ENCODE results near the gene FADS6.
A peak's percentile ranks its signal among the peaks of the same experiment; 100 is the strongest.

The FADS6 gene

DNA sequence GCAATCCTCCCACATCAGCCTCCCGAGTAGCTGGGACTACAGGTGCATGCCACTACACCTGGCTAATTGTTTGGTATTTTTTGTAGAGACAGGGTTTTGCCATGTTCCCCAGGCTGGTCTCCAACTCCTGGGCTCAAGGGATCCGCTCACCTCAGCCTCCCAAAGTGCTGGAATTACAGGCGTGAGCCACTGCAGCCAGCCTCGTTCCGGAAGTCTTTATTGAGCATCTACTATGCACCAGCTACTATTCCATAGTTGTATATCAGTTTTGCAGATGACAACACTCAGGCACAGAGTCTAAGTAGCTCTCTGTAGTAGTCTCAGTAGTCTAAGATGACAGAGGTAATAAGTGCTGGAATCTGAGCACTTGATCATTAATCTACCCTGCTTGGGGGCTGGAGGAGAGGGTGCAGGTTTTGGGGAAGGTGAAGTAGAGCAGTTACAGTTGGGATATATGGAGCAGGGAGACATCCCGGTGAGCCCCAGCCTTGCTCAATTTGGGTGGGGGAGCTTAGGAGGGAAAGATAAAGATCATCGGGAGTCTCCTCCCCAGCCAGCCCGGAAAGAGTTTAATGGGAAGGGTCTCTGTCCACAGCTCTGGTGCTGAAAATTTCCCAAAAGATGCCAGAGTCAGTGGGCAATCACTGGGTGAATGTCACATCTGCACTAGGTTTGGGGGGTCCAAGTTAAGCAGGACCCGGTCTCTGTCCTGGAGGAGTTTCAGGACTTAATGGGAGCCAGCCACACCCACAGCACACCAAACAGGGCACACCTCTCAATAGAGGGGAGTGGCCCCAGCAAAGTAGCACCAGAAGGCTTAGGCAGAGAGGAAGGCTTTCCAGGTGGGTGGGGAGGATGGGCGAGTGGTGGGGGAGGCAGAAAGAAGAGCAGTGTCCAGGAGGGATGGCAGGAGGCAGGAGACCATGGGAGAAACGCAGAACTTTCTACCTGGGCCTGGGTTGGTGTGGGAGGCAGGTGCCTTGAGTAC lies 43.9 kb upstream of the FADS6 start:
- no peak overlapping the region for H3K9ac ChIP-seq
- H3K4me1 ChIP-seq, result peaks cover 4% of the 10 kb centered on the region
- H3K79me2 ChIP-seq, result no peaks in the 10 kb centered on the region
- no peak overlapping the region for H2AFZ ChIP-seq
- H3K27me3 ChIP-seq (ENCODE audit: control insufficient read depth, insufficient read depth, low read length), result peaks cover 8% of the 10 kb centered on the region
- no peaks in the 10 kb centered on the region for H3K36me3 ChIP-seq (ENCODE audit: control insufficient read depth, insufficient read depth, low read length)
- no peak overlapping the region for H3K4me3 ChIP-seq (ENCODE audit: low read depth, low read length)
- no peak overlapping the region for H3K4me2 ChIP-seq (ENCODE audit: low read length)
- no peaks in the 10 kb centered on the region for H3K9me3 ChIP-seq (ENCODE audit: control insufficient read depth, low read length)
- H3K27ac ChIP-seq, result no peak overlapping the region
- TF ChIP-seq, protein P1, sequence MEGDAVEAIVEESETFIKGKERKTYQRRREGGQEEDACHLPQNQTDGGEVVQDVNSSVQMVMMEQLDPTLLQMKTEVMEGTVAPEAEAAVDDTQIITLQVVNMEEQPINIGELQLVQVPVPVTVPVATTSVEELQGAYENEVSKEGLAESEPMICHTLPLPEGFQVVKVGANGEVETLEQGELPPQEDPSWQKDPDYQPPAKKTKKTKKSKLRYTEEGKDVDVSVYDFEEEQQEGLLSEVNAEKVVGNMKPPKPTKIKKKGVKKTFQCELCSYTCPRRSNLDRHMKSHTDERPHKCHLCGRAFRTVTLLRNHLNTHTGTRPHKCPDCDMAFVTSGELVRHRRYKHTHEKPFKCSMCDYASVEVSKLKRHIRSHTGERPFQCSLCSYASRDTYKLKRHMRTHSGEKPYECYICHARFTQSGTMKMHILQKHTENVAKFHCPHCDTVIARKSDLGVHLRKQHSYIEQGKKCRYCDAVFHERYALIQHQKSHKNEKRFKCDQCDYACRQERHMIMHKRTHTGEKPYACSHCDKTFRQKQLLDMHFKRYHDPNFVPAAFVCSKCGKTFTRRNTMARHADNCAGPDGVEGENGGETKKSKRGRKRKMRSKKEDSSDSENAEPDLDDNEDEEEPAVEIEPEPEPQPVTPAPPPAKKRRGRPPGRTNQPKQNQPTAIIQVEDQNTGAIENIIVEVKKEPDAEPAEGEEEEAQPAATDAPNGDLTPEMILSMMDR (IDR thresholded peaks at IDR 0.05), result no peak

DNA sequence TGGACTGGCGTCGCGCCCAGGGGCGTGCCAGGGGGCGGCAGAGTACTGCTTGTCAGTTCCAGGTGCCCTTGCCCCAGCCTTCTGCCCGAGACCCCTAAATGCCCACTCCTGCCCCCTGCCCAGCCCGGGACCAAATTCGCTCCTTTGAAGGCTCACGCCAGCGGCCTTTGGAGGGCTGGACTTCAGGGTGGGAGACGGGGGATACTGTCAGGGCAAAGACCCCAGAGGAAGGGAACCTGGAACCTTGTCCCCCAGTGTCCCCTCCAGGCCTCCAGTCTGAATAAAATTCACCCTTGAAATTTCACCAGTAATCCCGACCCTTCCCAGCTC lies 43.0 kb upstream of the FADS6 start:
- peaks cover under 1% of the 10 kb centered on the region for H3K4me1 ChIP-seq
- TF ChIP-seq, protein P1 (IDR thresholded peaks at IDR 0.05), result no peak
- H3K36me3 ChIP-seq (ENCODE audit: control insufficient read depth, insufficient read depth, low read length), result no peaks in the 10 kb centered on the region
- no peaks in the 10 kb centered on the region for H3K9me3 ChIP-seq (ENCODE audit: control insufficient read depth, low read length)
- no peak overlapping the region for H3K4me2 ChIP-seq (ENCODE audit: low read length)
- peaks cover 8% of the 10 kb centered on the region for H3K27me3 ChIP-seq (ENCODE audit: control insufficient read depth, insufficient read depth, low read length)
- no peak overlapping the region for H3K4me3 ChIP-seq (ENCODE audit: low read depth, low read length)
- H2AFZ ChIP-seq, result no peak overlapping the region
- H3K9ac ChIP-seq, result no peak overlapping the region
- H3K79me2 ChIP-seq, result no peaks in the 10 kb centered on the region
- H3K27ac ChIP-seq, result no peak overlapping the region

DNA sequence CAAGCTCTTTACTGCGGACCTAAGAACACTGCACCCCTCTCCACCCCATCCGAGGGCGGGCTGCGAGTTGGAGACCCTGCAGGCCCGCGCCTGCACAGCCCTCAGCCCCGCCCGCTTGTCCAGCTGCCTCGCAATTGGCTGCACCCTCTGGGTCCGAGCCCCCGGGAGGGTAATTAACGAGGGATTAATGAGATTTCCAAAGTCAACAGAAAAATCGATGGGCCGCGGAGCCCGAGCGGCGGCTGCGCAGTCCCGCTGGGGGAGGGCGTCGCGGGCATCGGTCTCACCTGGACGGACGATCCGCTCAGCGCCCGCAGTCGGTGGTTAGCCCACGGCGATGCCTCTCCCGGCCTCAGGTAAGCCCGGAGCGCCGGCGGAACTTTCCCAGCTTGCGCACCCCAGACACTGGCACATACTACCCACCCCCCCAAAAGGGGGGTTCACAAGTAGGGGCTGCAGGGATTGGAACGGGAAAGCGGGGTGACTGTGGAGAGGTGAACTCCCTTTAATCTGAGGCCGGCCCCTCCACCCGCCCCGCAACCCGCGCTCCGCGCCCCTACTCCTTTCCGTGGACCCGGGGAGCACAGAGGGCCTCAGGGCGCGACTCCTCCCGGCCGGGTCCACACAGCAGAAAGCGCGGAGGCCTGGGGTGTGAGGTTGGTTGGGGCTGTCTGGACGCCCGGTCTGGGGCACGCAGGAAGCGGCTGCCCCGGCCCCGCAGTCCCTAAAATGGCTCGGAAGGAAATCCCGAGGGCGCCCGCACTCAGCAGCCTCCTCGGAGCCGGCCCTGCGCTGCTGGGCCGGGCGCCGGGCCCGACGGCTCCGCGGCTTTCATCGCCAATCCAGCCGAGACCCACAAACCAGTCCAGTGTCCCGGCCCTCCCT lies 42.4 kb upstream of the FADS6 start, which contains the start of gene OTOP3:
Gene OTOP3, plus strand, starts transcription at position 314 of the 885 bp plus-strand sequence. Its CDS starts 24 bp downstream, at position 338.
- H3K4me3 ChIP-seq (ENCODE audit: low read depth, low read length), result no peak within 1 kb of the TSS
- H3K9me3 ChIP-seq (ENCODE audit: control insufficient read depth, low read length), result no peaks in the 10 kb centered on the region
- no peaks in the 10 kb centered on the region for H3K4me1 ChIP-seq
- no peaks in the 10 kb centered on the region for H3K36me3 ChIP-seq (ENCODE audit: control insufficient read depth, insufficient read depth, low read length)
- no peak within 1 kb of the TSS for H3K9ac ChIP-seq
- peak within 1 kb of the TSS; percentile 22 for H3K4me2 ChIP-seq (ENCODE audit: low read length)
- H2AFZ ChIP-seq, result peak within 1 kb of the TSS; percentile 38
- H3K27ac ChIP-seq, result no peak within 1 kb of the TSS
- TF ChIP-seq, protein P1 (IDR thresholded peaks at IDR 0.05), result no peak
- no peaks in the 10 kb centered on the region for H3K79me2 ChIP-seq
- H3K27me3 ChIP-seq (ENCODE audit: control insufficient read depth, insufficient read depth, low read length), result peaks cover 8% of the 10 kb centered on the region

DNA sequence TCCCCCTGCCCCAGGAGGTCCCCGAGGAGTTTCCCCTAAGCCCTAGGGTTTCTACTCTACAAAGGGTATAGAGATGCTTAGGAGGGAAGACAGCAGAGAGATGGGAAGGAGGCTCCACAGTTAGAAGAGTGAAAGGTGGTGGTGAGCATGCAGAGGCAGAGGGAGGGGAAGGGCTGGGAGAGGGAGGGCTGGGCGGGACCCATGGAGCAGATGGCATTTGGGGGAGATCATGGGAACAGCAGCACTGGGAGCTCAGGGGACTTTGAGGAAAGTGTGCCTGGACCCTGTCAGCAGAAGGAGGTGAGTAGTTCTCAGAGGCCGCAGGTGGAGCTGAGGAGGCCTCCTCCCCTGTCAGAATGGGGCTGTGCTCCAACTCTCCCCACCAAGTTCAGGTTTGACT lies 41.6 kb upstream of the FADS6 start:
- no peak overlapping the region for H3K4me2 ChIP-seq (ENCODE audit: low read length)
- H3K79me2 ChIP-seq, result no peaks in the 10 kb centered on the region
- H2AFZ ChIP-seq, result no peak overlapping the region
- TF ChIP-seq, protein P1 (IDR thresholded peaks at IDR 0.05), result no peak
- H3K36me3 ChIP-seq (ENCODE audit: control insufficient read depth, insufficient read depth, low read length), result no peaks in the 10 kb centered on the region
- H3K4me3 ChIP-seq (ENCODE audit: low read depth, low read length), result no peak overlapping the region
- H3K27ac ChIP-seq, result no peak overlapping the region
- no peak overlapping the region for H3K9ac ChIP-seq
- no peaks in the 10 kb centered on the region for H3K4me1 ChIP-seq
- H3K27me3 ChIP-seq (ENCODE audit: control insufficient read depth, insufficient read depth, low read length), result peaks cover 8% of the 10 kb centered on the region
- no peaks in the 10 kb centered on the region for H3K9me3 ChIP-seq (ENCODE audit: control insufficient read depth, low read length)
